IMR-90 (cell line): ENCODE measurements around the gene DNAJA4. TPM values are rescaled to one million over a fixed set of nuclear protein-coding genes. Genes with fewer than 3 reads are reported as not detected.
A peak's percentile ranks its signal among the peaks of the same experiment; 100 is the strongest.

Experiments used
- ATAC-seq: fragments of 200-7000 bp; cut with Tn5 transposase; 2 replicates; pipeline ENCODE4 v1.9.1; 2020; ENCODE audit warnings: low read depth, mild to moderate bottlenecking, moderate library complexity
- BruUV-seq: library from RNA; stranded (reverse); fragments of 400-500 nt; replicated peaks from 2 replicates; lab custom pipeline; 2021; lab: Mats Ljungman, UMichigan
- CTCF ChIA-PET: fragments of 300-600 bp; formaldehyde crosslinking; extraction: SDS; loops from one replicate; lab custom pipeline; 2021; ENCODE audit warnings: antibody characterized with exemption; lab: Yijun Ruan, JAX
- POLR2A ChIA-PET: fragments of 300-600 bp; sonication (Branson Sonifier 250); formaldehyde crosslinking; loops from one replicate; lab custom pipeline; 2022; ENCODE audit warnings: antibody characterized with exemption; ENCODE audit not compliant: unreplicated experiment; lab: Charles Lee
- DNase-seq: peaks from one replicate; pipeline ENCODE4 v3.0.0; 2013
- H2AFZ ChIP-seq: replicated peaks from 2 replicates; pipeline ENCODE3; 2013; ENCODE audit warnings: low read length, mild to moderate bottlenecking; ENCODE audit not compliant: poor library complexity
- H2AK5ac ChIP-seq: 2 replicates; pipeline ENCODE4 v1.6.1; 2013; ENCODE audit warnings: low read depth, low read length, inconsistent platforms
- H2AK9ac ChIP-seq: replicated peaks from 2 replicates; pipeline ENCODE3; 2013; ENCODE audit warnings: mild to moderate bottlenecking, low read depth, low read length, moderate library complexity; ENCODE audit not compliant: poor library complexity
- H2BK120ac ChIP-seq: 2 replicates; pipeline ENCODE4 v1.6.1; 2013; ENCODE audit warnings: low read depth, low read length, inconsistent platforms
- H2BK15ac ChIP-seq: 3 replicates; pipeline ENCODE4 v1.6.1; 2013; ENCODE audit warnings: low read depth, low read length, inconsistent platforms
- H2BK20ac ChIP-seq: 2 replicates; pipeline ENCODE4 v1.6.1; 2013; ENCODE audit warnings: low read depth, mild to moderate bottlenecking, inconsistent platforms, low read length, moderate library complexity
- H2BK5ac ChIP-seq: 2 replicates; pipeline ENCODE4 v1.6.1; 2013; ENCODE audit warnings: mild to moderate bottlenecking, low read depth, low read length, inconsistent platforms; ENCODE audit not compliant: poor library complexity, severe bottlenecking
- H3K14ac ChIP-seq: replicated peaks from 2 replicates; pipeline ENCODE4 v1.6.1; 2013; ENCODE audit warnings: low read depth, low read length, inconsistent platforms
- H3K18ac ChIP-seq: 2 replicates; pipeline ENCODE4 v1.6.1; 2013; ENCODE audit warnings: low read depth, low read length, control low read depth
- H3K23ac ChIP-seq: 2 replicates; pipeline ENCODE4 v1.6.1; 2013; ENCODE audit warnings: low read depth, low read length, inconsistent platforms
- H3K27ac ChIP-seq: 2 replicates; pipeline ENCODE4 v1.5.1; 2013; ENCODE audit warnings: mild to moderate bottlenecking, control low read depth, low read length; ENCODE audit not compliant: insufficient read depth
- H3K27me3 ChIP-seq: 2 replicates; pipeline ENCODE4 v1.6.1; 2013; ENCODE audit warnings: low read length; ENCODE audit not compliant: control insufficient read depth, insufficient read depth
- H3K36me3 ChIP-seq: 2 replicates; pipeline ENCODE4 v1.6.1; 2013; ENCODE audit warnings: low read length, mixed read lengths; ENCODE audit not compliant: control insufficient read depth, insufficient read depth
- H3K4ac ChIP-seq: 2 replicates; pipeline ENCODE4 v1.6.1; 2013; ENCODE audit warnings: low read depth, low read length, inconsistent platforms
- H3K4me1 ChIP-seq: 2 replicates; pipeline ENCODE4 v1.6.1; 2013; ENCODE audit warnings: low read length, mixed read lengths; ENCODE audit not compliant: control insufficient read depth, insufficient read depth
- H3K4me2 ChIP-seq: 2 replicates; pipeline ENCODE4 v1.6.1; 2013; ENCODE audit warnings: low read depth, mild to moderate bottlenecking, control low read depth, low read length, moderate library complexity
- H3K4me3 ChIP-seq: 2 replicates; pipeline ENCODE4 v1.5.1; 2013; ENCODE audit warnings: low read depth, mild to moderate bottlenecking, control low read depth, low read length, moderate library complexity; ENCODE audit not compliant: insufficient read depth
- H3K56ac ChIP-seq: 2 replicates; pipeline ENCODE4 v1.6.1; 2013; ENCODE audit warnings: low read length, inconsistent platforms; ENCODE audit not compliant: insufficient read depth; ENCODE audit errors: extremely low read depth
- H3K79me1 ChIP-seq, 2 experiments: 2 replicates each; pipeline ENCODE4 v1.6.1; 2013; ENCODE audit warnings: low read length in 2 of 2, inconsistent platforms in 1 of 2, low read depth in 1 of 2
- H3K9ac ChIP-seq: 2 replicates; pipeline ENCODE4 v1.6.1; 2013; ENCODE audit warnings: low read depth, low read length, control low read depth
- H3K9me1 ChIP-seq: 2 replicates; pipeline ENCODE4 v1.6.1; 2013; ENCODE audit warnings: low read length, inconsistent platforms; ENCODE audit not compliant: insufficient read depth
- H3K9me3 ChIP-seq: 2 replicates; pipeline ENCODE4 v1.6.1; 2013; ENCODE audit warnings: low read length; ENCODE audit not compliant: control insufficient read depth, insufficient read depth
- H4K20me1 ChIP-seq: 2 replicates; pipeline ENCODE4 v1.6.1; 2013; ENCODE audit warnings: low read length, inconsistent platforms; ENCODE audit not compliant: insufficient read depth
- H4K5ac ChIP-seq: 2 replicates; pipeline ENCODE4 v1.6.1; 2013; ENCODE audit warnings: mild to moderate bottlenecking, low read depth, low read length, control low read depth
- H4K8ac ChIP-seq, 2 experiments: 2 replicates each; pipeline ENCODE4 v1.6.1; 2013; ENCODE audit warnings: low read depth in 2 of 2, low read length in 2 of 2, control low read depth in 1 of 2, inconsistent platforms in 1 of 2
- H4K91ac ChIP-seq: 2 replicates; pipeline ENCODE4 v1.6.1; 2013; ENCODE audit warnings: low read depth, low read length, inconsistent platforms; ENCODE audit not compliant: insufficient read depth
- POLR2A ChIP-seq: IDR thresholded peaks from 2 replicates; pipeline ENCODE4 v1.6.1; 2012; ENCODE audit warnings: mild to moderate bottlenecking, low read depth, low read length
- WGBS, 2 experiments: methylation state at CpG; one replicate each; pipeline versions ENCODE4 v1.1.5 to v1.1.7; 2013; ENCODE audit warnings: missing lambda C conversion rate in 2 of 2; ENCODE audit not compliant: insufficient read length in 1 of 2; ENCODE audit errors: extremely low coverage in 2 of 2; 5-methylcytosine and 5-hydroxymethylcytosine counted together
- dilution Hi-C: fragments of 300-500 bp; cut with HindIII; formaldehyde crosslinking; loops from one replicate; pipeline ENCODE4 v1.14.3; 2018; ENCODE audit warnings: low sequenced_read_pairs; ENCODE audit not compliant: unreplicated experiment
- in situ Hi-C: fragments of 300-500 bp; cut with MboI; formaldehyde crosslinking; loops from 3 replicates; pipeline ENCODE4 v1.14.3; 2019; ENCODE audit warnings: low sequenced_read_pairs, inconsistent platforms, mixed read lengths
- intact Hi-C: fragments of 100-400 bp; cut with micrococcal nuclease; formaldehyde crosslinking; loops from 2 replicates; pipeline ENCODE4 v1.10.0; 2022
- polyA plus RNA-seq, 3 experiments: library from polyadenylated mRNA; depleted of rRNA; stranded (reverse); fragments of >200 nt; gene quantifications; 2 replicates each; pipeline ENCODE4 v1.2.3, GENCODE V29; 2012; ENCODE audit warnings: low replicate concordance in 1 of 3
- total RNA-seq: library from RNA; depleted of rRNA; stranded (reverse); fragments of >200 nt; gene quantifications from 2 replicates; pipeline ENCODE4 v1.2.3, GENCODE V29; 2012

DNAJA4 gene
- total and polyA plus RNA-seq, 2 of the 4 experiments (the other 2 are of a cell fraction), result 0.18 to 0.32 TPM

GRCh38 chr15:78251136-78251535 lies 13.2 kb upstream of the DNAJA4 start:
- no peak overlapping the region for H2BK120ac ChIP-seq
- H2AK9ac ChIP-seq, result no peak overlapping the region
- no peaks in the 10 kb centered on the region for H4K20me1 ChIP-seq
- H3K36me3 ChIP-seq, result no peaks in the 10 kb centered on the region
- no peak overlapping the region for H4K8ac ChIP-seq
- CTCF ChIA-PET, result no interaction called here
- WGBS, 2 experiments, result 31% methylated on average over 2 of the region's 9 CpGs; no CpG with 5 or more reads in 1 of the 2 experiments
- no peak overlapping the region for H3K9ac ChIP-seq
- no peaks in the 10 kb centered on the region for H3K9me1 ChIP-seq
- no TSS peak for BruUV-seq
- no peak overlapping the region for H3K14ac ChIP-seq
- POLR2A ChIA-PET, result no interaction called here
- H2BK5ac ChIP-seq, result no peak overlapping the region
- H3K4ac ChIP-seq, result no peak overlapping the region
- no peak overlapping the region for H4K5ac ChIP-seq
- peak overlapping the region; percentile 1 for H2AFZ ChIP-seq
- no peak overlapping the region for H2BK15ac ChIP-seq
- H3K56ac ChIP-seq, result no peak overlapping the region
- dilution Hi-C loops, result no loop called here
- H3K4me1 ChIP-seq, result no peaks in the 10 kb centered on the region
- no peak overlapping the region for H2AK5ac ChIP-seq
- intact Hi-C loops, result no loop called here
- H3K23ac ChIP-seq, result no peak overlapping the region
- peaks cover 16% of the 10 kb centered on the region for H3K27me3 ChIP-seq
- H3K4me3 ChIP-seq, result no peak overlapping the region
- H4K91ac ChIP-seq, result no peak overlapping the region
- H3K4me2 ChIP-seq, result no peak overlapping the region
- H3K18ac ChIP-seq, result no peak overlapping the region
- TF ChIP-seq POLR2A, result no peak
- no peaks in the 10 kb centered on the region for H3K79me1 ChIP-seq
- no peak overlapping the region for H3K27ac ChIP-seq
- no peak for DNase-seq
- H3K9me3 ChIP-seq, result no peaks in the 10 kb centered on the region
- no peak for ATAC-seq
- no peak overlapping the region for H2BK20ac ChIP-seq
- in situ Hi-C loops, result no loop called here
